ENCODE data around the gene COPS3. TPM values are rescaled to one million over a fixed set of nuclear protein-coding genes. Genes with fewer than 3 reads are reported as not detected.

COPS3 gene
- total RNA-seq, 1 experiment from 2014 or later = 113 TPM

- H2BK12ac ChIP-seq (ENCODE audit: insufficient read length, low read depth, low read length) = no peak overlapping the region
- no peaks in the 10 kb centered on the region for H3K27me3 ChIP-seq (ENCODE audit: insufficient read depth, low read length)
- Mint-ChIP-seq H3K27me3 (ENCODE audit: low read depth) (peaks cover 4% of the 10 kb centered on the region), H3K9me3 (no peaks in the 10 kb centered on the region), H3K36me3 (ENCODE audit: insufficient read depth in 1 of 3, low read depth in 3 of 3) (no peaks in the 10 kb centered on the region), H3K27ac (no peak overlapping the region), H3K4me1 (no peaks in the 10 kb centered on the region), H3K4me3 (no peak overlapping the region)
- H3K4me1 ChIP-seq (ENCODE audit: insufficient read depth, low read length) = no peaks in the 10 kb centered on the region
- H2BK15ac ChIP-seq (ENCODE audit: low read depth, low read length) = no peak overlapping the region
- no peak overlapping the region for H2BK20ac ChIP-seq (ENCODE audit: low read depth, low read length, poor library complexity, severe bottlenecking)
- H4K20me1 ChIP-seq (ENCODE audit: control insufficient read depth, insufficient read depth, insufficient read length) = no peaks in the 10 kb centered on the region
- no peak overlapping the region for H3K14ac ChIP-seq (ENCODE audit: insufficient read depth, low read length)
- no peak overlapping the region for H3T11ph ChIP-seq (ENCODE audit: low read length)
- H3K4me2 ChIP-seq (ENCODE audit: insufficient read depth, insufficient read length, low read length) = no peak overlapping the region
- H3K56ac ChIP-seq (ENCODE audit: insufficient read length, low read depth, low read length) = no peak overlapping the region
- no peak overlapping the region for H3K27ac ChIP-seq (ENCODE audit: insufficient read length, low read depth, low read length)
- no peak overlapping the region for H3K18ac ChIP-seq (ENCODE audit: insufficient read length, low read depth, low read length)
- H4K8ac ChIP-seq (replicated peaks; ENCODE audit: insufficient read length, low read depth, low read length) = no peak overlapping the region
- H2BK5ac ChIP-seq (ENCODE audit: insufficient read length, low read length) = no peak overlapping the region
- no peaks in the 10 kb centered on the region for H3K79me2 ChIP-seq (ENCODE audit: insufficient read depth, low read length)
- WGBS (ENCODE audit: extremely low coverage, insufficient read length, low lambda C conversion rate) = no CpG with 5 or more reads among the region's 5 CpGs
- no peak overlapping the region for H3K9ac ChIP-seq (ENCODE audit: extremely low read depth, insufficient read length, low read length)
- no peak for TF ChIP-seq CTCF (conservative IDR thresholded peaks at IDR 0.05)
- no peak overlapping the region for H3K4ac ChIP-seq (ENCODE audit: low read depth, low read length)
- no peak overlapping the region for H4K5ac ChIP-seq (ENCODE audit: insufficient read length, low read depth, low read length)
- H3K9me3 ChIP-seq (ENCODE audit: control insufficient read depth, low read depth, low read length) = no peaks in the 10 kb centered on the region
- H2AFZ ChIP-seq (ENCODE audit: low read length) = no peak overlapping the region
- DNase-seq = no peak
- no peak overlapping the region for H4K91ac ChIP-seq (ENCODE audit: insufficient read length, low read depth, low read length)
- no peak overlapping the region for H3K23ac ChIP-seq (ENCODE audit: insufficient read length, low read depth, low read length)
- no peaks in the 10 kb centered on the region for H3K79me1 ChIP-seq (ENCODE audit: insufficient read depth, low read depth, low read length, poor library complexity, severe bottlenecking)
- H3K23me2 ChIP-seq (ENCODE audit: insufficient read length, low read depth, low read length, poor library complexity, severe bottlenecking) = peaks cover 3% of the 10 kb centered on the region
- no peak overlapping the region for H2BK120ac ChIP-seq (ENCODE audit: low read depth, low read length, poor library complexity, severe bottlenecking)
- no peak overlapping the region for H2AK5ac ChIP-seq (ENCODE audit: insufficient read length, low read length)
Observed at GRCh38 chr17:17200831-17201230, 80.2 kb downstream of the COPS3 start.
